Fibroblast of lung (primary cell): ENCODE data around the gene NMRK2. TPM values are rescaled to one million over a fixed set of nuclear protein-coding genes. Genes with fewer than 3 reads are reported as not detected.

Experiments used
- DNase-seq, 2 donors: peaks; one replicate each; pipeline versions ENCODE4 v3.0.0 to v3.0.0-alpha.2; 2010; ENCODE audit warnings: low read depth in 2 of 2
- H2AFZ ChIP-seq: 2 replicates; pipeline ENCODE4 v1.5.1; 2012; ENCODE audit warnings: low read length, control low read depth, inconsistent platforms
- H3K27ac ChIP-seq: 2 replicates; pipeline ENCODE4 v1.5.1; 2011; ENCODE audit warnings: low read length, control low read depth; ENCODE audit not compliant: insufficient read depth
- H3K27me3 ChIP-seq: 2 replicates; pipeline ENCODE4 v1.5.1; 2011; ENCODE audit warnings: mild to moderate bottlenecking, low read length; ENCODE audit not compliant: control insufficient read depth, insufficient read depth
- H3K36me3 ChIP-seq: 2 replicates; pipeline ENCODE4 v1.5.1; 2011; ENCODE audit warnings: low read length; ENCODE audit not compliant: control insufficient read depth, insufficient read depth
- H3K4me1 ChIP-seq: 2 replicates; pipeline ENCODE4 v1.5.1; 2011; ENCODE audit warnings: low read length; ENCODE audit not compliant: control insufficient read depth, insufficient read depth; ENCODE audit errors: extremely low read depth
- H3K4me2 ChIP-seq: 2 replicates; pipeline ENCODE4 v1.5.1; 2011; ENCODE audit warnings: low read length, control low read depth; ENCODE audit not compliant: insufficient read depth; ENCODE audit errors: extremely low read depth
- H3K4me3 ChIP-seq, 4 experiments: fragments of 200-600 bp in 1 of 4; sonication (generic) in 1 of 4; replicated peaks in 1 of 4; 2 replicates each; pipeline ENCODE4 v1.5.1; 2011 to 2016; ENCODE audit warnings: low read length in 4 of 4, low read depth in 3 of 4, mild to moderate bottlenecking in 3 of 4, control low read depth in 2 of 4, inconsistent platforms in 1 of 4, mixed read lengths in 1 of 4; ENCODE audit not compliant: insufficient read depth in 1 of 4; ENCODE audit errors: control extremely low read depth in 1 of 4
- H3K79me2 ChIP-seq: 2 replicates; pipeline ENCODE4 v1.5.1; 2012; ENCODE audit warnings: mild to moderate bottlenecking, low read length, inconsistent platforms; ENCODE audit not compliant: control insufficient read depth, insufficient read depth
- H3K9ac ChIP-seq: 2 replicates; pipeline ENCODE4 v1.5.1; 2011; ENCODE audit warnings: mild to moderate bottlenecking, low read length, control low read depth; ENCODE audit not compliant: insufficient read depth
- H3K9me3 ChIP-seq: 2 replicates; pipeline ENCODE4 v1.5.1; 2012; ENCODE audit warnings: low read depth, low read length; ENCODE audit not compliant: control insufficient read depth, insufficient read depth
- H4K20me1 ChIP-seq: 2 replicates; pipeline ENCODE4 v1.5.1; 2011; ENCODE audit warnings: low read length; ENCODE audit not compliant: control insufficient read depth, insufficient read depth; ENCODE audit errors: extremely low read depth
- CTCF ChIP-seq, 2 donors: IDR thresholded peaks in 1 of 2; conservative IDR thresholded peaks in 1 of 2; 1 replicate in 1 of 2; 2 replicates in 1 of 2; pipeline ENCODE4 v1.5.1; 2011 to 2012; ENCODE audit warnings: low read length in 2 of 2, control low read depth in 1 of 2, inconsistent platforms in 1 of 2, low read depth in 1 of 2, mild to moderate bottlenecking in 1 of 2
- EZH2 ChIP-seq: IDR thresholded peaks from 2 replicates; pipeline ENCODE4 v1.5.1; 2012; ENCODE audit warnings: low read length, control low read depth, mild to moderate bottlenecking; ENCODE audit errors: missing control alignments
- polyA plus RNA-seq, 2 donors: library from polyadenylated mRNA; depleted of rRNA in 1 of 2; stranded (reverse) in 1 of 2; unstranded in 1 of 2; fragments of >200 nt; gene quantifications; 2 replicates each; pipeline ENCODE4 v1.2.1, GENCODE V29; 2011 to 2012; ENCODE audit warnings: missing spikeins in 1 of 2
- total RNA-seq: library from RNA; depleted of rRNA; stranded (reverse); fragments of >200 nt; gene quantifications from 2 replicates; pipeline ENCODE4 v1.2.1, GENCODE V29; 2014

The NMRK2 gene
- total and polyA plus RNA-seq, 2 donors (not counting 1 experiment from before 2014, with no cell fraction given), result not detected

GRCh38 chr19:3914199-3914598 is 18.7 kb upstream of the NMRK2 start:
- TF ChIP-seq EZH2, result no peak
- Histone ChIP-seq H3K36me3 (no peaks in the 10 kb centered on the region), H3K27me3 (no peaks in the 10 kb centered on the region), H3K4me1 (no peaks in the 10 kb centered on the region), H3K4me3 (no peak overlapping the region), H3K9ac (no peak overlapping the region), H3K4me2 (no peak overlapping the region), H3K9me3 (peaks cover 1% of the 10 kb centered on the region), H2AFZ (no peak overlapping the region), H3K27ac (no peak overlapping the region), H4K20me1 (no peaks in the 10 kb centered on the region), H3K79me2 (no peaks in the 10 kb centered on the region)
- no peak for DNase-seq

GRCh38 chr19:3916033-3916432 is 16.8 kb upstream of the NMRK2 start:
- H3K4me1 ChIP-seq, result no peaks in the 10 kb centered on the region
- H3K36me3 ChIP-seq, result no peaks in the 10 kb centered on the region
- no peak overlapping the region for H3K27ac ChIP-seq
- H3K79me2 ChIP-seq, result no peaks in the 10 kb centered on the region
- no peaks in the 10 kb centered on the region for H3K27me3 ChIP-seq
- H3K4me2 ChIP-seq, result no peak overlapping the region
- no peak overlapping the region for H3K9ac ChIP-seq
- TF ChIP-seq CTCF (conservative IDR thresholded peaks at IDR 0.05 in 1 of 2, IDR thresholded peaks at IDR 0.05 in 1 of 2; ENCODE audit: low read depth in 1 of 2, low read length in 2 of 2) (no peak), EZH2 (no peak)
- H3K4me3 ChIP-seq, result no peak overlapping the region
- H3K9me3 ChIP-seq, result no peaks in the 10 kb centered on the region
- H2AFZ ChIP-seq, result no peak overlapping the region
- DNase-seq, result no peak
- no peaks in the 10 kb centered on the region for H4K20me1 ChIP-seq

GRCh38 chr19:3919793-3920192 is 13.1 kb upstream of the NMRK2 start:
- Histone ChIP-seq H3K36me3 (no peaks in the 10 kb centered on the region), H3K27me3 (no peaks in the 10 kb centered on the region), H3K9ac (no peak overlapping the region), H4K20me1 (no peaks in the 10 kb centered on the region), H3K4me3 (no peak overlapping the region), H3K79me2 (no peaks in the 10 kb centered on the region), H3K27ac (no peak overlapping the region), H3K9me3 (no peaks in the 10 kb centered on the region), H2AFZ (no peak overlapping the region), H3K4me1 (no peaks in the 10 kb centered on the region), H3K4me2 (no peak overlapping the region)
- TF ChIP-seq CTCF (conservative IDR thresholded peaks at IDR 0.05 in 1 of 2, IDR thresholded peaks at IDR 0.05 in 1 of 2; ENCODE audit: low read depth in 1 of 2, low read length in 2 of 2) (no peak), EZH2 (no peak)
- no peak for DNase-seq
